ENCODE measurements around the gene MYOG.

The MYOG gene

GRCh38 chr1:203045821-203046594, 39.8 kb downstream of the MYOG start:
- DNase-seq = no peak

GRCh38 chr1:203045336-203045735, 40.5 kb downstream of the MYOG start:
- no peak for DNase-seq

GRCh38 chr1:203044546-203045250, 41.1 kb downstream of the MYOG start:
- no peak for DNase-seq

- no peak for DNase-seq
Observed at GRCh38 chr1:203043830-203044545, 41.8 kb downstream of the MYOG start.

- no peak for DNase-seq
Observed at GRCh38 chr1:203041351-203041932, 44.4 kb downstream of the MYOG start.

GRCh38 chr1:203040513-203041275, 45.1 kb downstream of the MYOG start:
- no peak for DNase-seq

- peak; percentile 24 to 27 for DNase-seq
Observed at GRCh38 chr1:203039609-203040512, 46.0 kb downstream of the MYOG start.

- DNase-seq = peak; percentile 61 to 70
Observed at GRCh38 chr1:203038891-203039608, 46.8 kb downstream of the MYOG start.

GRCh38 chr1:203038217-203038741, 47.5 kb downstream of the MYOG start:
- peak in 1 of 2 experiments; percentile 19 for DNase-seq

- DNase-seq = no peak
Observed at GRCh38 chr1:203037509-203038190, 48.2 kb downstream of the MYOG start.

- no peak for DNase-seq
Observed at GRCh38 chr1:203036537-203036936, 49.3 kb downstream of the MYOG start.

GRCh38 chr1:203036135-203036534, 49.7 kb downstream of the MYOG start:
- no peak for DNase-seq

GRCh38 chr1:203035111-203036000, 50.5 kb downstream of the MYOG start:
- no peak for DNase-seq

GRCh38 chr1:203034422-203035110, 51.2 kb downstream of the MYOG start:
- no peak for DNase-seq

- no peak for DNase-seq
Observed at GRCh38 chr1:203033917-203034316, 51.9 kb downstream of the MYOG start.

- DNase-seq = no peak
Observed at GRCh38 chr1:203033287-203033686, 52.5 kb downstream of the MYOG start.

All from SHP77 (cell line).